Measurements from ENCODE around the gene KLHL30.

The KLHL30 gene

GRCh38 chr2:238095143-238095542 is 43.3 kb upstream of the KLHL30 start:
- Histone ChIP-seq H2AFZ (ENCODE audit: low read length) (no peak overlapping the region), H3K27me3 (replicated peaks; ENCODE audit: insufficient read depth, low read length) (no peaks in the 10 kb centered on the region), H3K9me2 (replicated peaks; ENCODE audit: insufficient read depth, low read length) (no peaks in the 10 kb centered on the region), H3K9me3 (replicated peaks; ENCODE audit: insufficient read depth, low read length) (no peaks in the 10 kb centered on the region), H4K20me1 (ENCODE audit: insufficient read depth, low read length) (no peaks in the 10 kb centered on the region), H3K9ac (ENCODE audit: low read length) (no peak overlapping the region), H3K79me2 (ENCODE audit: low read length) (no peaks in the 10 kb centered on the region), H3K4me2 (ENCODE audit: low read depth, low read length) (no peak overlapping the region), H3K4me3 (ENCODE audit: low read length) (no peak overlapping the region), H3K27ac (ENCODE audit: low read length) (no peak overlapping the region), H3K4me1 (ENCODE audit: low read length) (no peaks in the 10 kb centered on the region), H3F3A (ENCODE audit: insufficient read depth, low read length) (no peaks in the 10 kb centered on the region), H3K36me3 (replicated peaks; ENCODE audit: insufficient read depth, low read length) (no peaks in the 10 kb centered on the region)
- DNase-seq, result no peak
- TF ChIP-seq EZH2phosphoT487 (IDR thresholded peaks at IDR 0.05; ENCODE audit: low read length), result no peak

GRCh38 chr2:238096311-238097011 is 42.0 kb upstream of the KLHL30 start:
- no peak for DNase-seq
- Histone ChIP-seq H3K9me2 (replicated peaks; ENCODE audit: insufficient read depth, low read length) (no peaks in the 10 kb centered on the region), H3K4me1 (ENCODE audit: low read length) (no peaks in the 10 kb centered on the region), H3K9ac (ENCODE audit: low read length) (no peak overlapping the region), H4K20me1 (ENCODE audit: insufficient read depth, low read length) (no peaks in the 10 kb centered on the region), H3K4me3 (ENCODE audit: low read length) (no peak overlapping the region), H3K27me3 (replicated peaks; ENCODE audit: insufficient read depth, low read length) (no peaks in the 10 kb centered on the region), H3F3A (ENCODE audit: insufficient read depth, low read length) (no peaks in the 10 kb centered on the region), H3K36me3 (replicated peaks; ENCODE audit: insufficient read depth, low read length) (no peaks in the 10 kb centered on the region), H3K79me2 (ENCODE audit: low read length) (no peaks in the 10 kb centered on the region), H3K4me2 (ENCODE audit: low read depth, low read length) (no peak overlapping the region), H3K27ac (ENCODE audit: low read length) (no peak overlapping the region), H3K9me3 (replicated peaks; ENCODE audit: insufficient read depth, low read length) (no peaks in the 10 kb centered on the region), H2AFZ (ENCODE audit: low read length) (no peak overlapping the region)
- TF ChIP-seq CTCF (IDR thresholded peaks at IDR 0.05; ENCODE audit: low read length) (no peak), EZH2 (optimal IDR thresholded peaks at IDR 0.05; ENCODE audit: low read depth, low read length) (no peak), EZH2phosphoT487 (IDR thresholded peaks at IDR 0.05; ENCODE audit: low read length) (no peak)

- Histone ChIP-seq H4K20me1 (ENCODE audit: insufficient read depth, low read length) (no peaks in the 10 kb centered on the region), H3K4me3 (ENCODE audit: low read length) (no peak overlapping the region), H3K4me1 (ENCODE audit: low read length) (no peaks in the 10 kb centered on the region), H3K36me3 (replicated peaks; ENCODE audit: insufficient read depth, low read length) (no peaks in the 10 kb centered on the region), H3K27ac (ENCODE audit: low read length) (no peak overlapping the region), H3K9ac (ENCODE audit: low read length) (no peak overlapping the region), H2AFZ (ENCODE audit: low read length) (no peak overlapping the region), H3K4me2 (ENCODE audit: low read depth, low read length) (no peak overlapping the region), H3K27me3 (replicated peaks; ENCODE audit: insufficient read depth, low read length) (no peaks in the 10 kb centered on the region), H3K9me2 (replicated peaks; ENCODE audit: insufficient read depth, low read length) (no peaks in the 10 kb centered on the region), H3F3A (ENCODE audit: insufficient read depth, low read length) (no peaks in the 10 kb centered on the region), H3K79me2 (ENCODE audit: low read length) (no peaks in the 10 kb centered on the region), H3K9me3 (replicated peaks; ENCODE audit: insufficient read depth, low read length) (no peaks in the 10 kb centered on the region)
- DNase-seq, result no peak
- TF ChIP-seq CTCF (IDR thresholded peaks at IDR 0.05; ENCODE audit: low read length), result no peak
- no peak for TF ChIP-seq EZH2 (optimal IDR thresholded peaks at IDR 0.05; ENCODE audit: low read depth, low read length)
- TF ChIP-seq EZH2phosphoT487 (IDR thresholded peaks at IDR 0.05; ENCODE audit: low read length), result no peak
Measured at GRCh38 chr2:238097201-238097987, 41.1 kb upstream of the KLHL30 start.
